PC-3 (cell line): ENCODE data around the gene KEAP1.

ENCODE experiments used
- EZH2 ChIP-seq: fragments of 300-600 bp; sonication (generic); IDR thresholded peaks from one replicate; pipeline ENCODE4 v1.6.1; 2017; ENCODE audit warnings: antibody characterized with exemption, mild to moderate bottlenecking, low read length; ENCODE audit not compliant: unreplicated experiment
- EZH2phosphoT487 ChIP-seq: fragments of 300-600 bp; sonication (generic); IDR thresholded peaks from 2 replicates; pipeline ENCODE4 v1.6.1; 2018; ENCODE audit warnings: mild to moderate bottlenecking, antibody characterized with exemption, low read length, borderline replicate concordance

DNA sequence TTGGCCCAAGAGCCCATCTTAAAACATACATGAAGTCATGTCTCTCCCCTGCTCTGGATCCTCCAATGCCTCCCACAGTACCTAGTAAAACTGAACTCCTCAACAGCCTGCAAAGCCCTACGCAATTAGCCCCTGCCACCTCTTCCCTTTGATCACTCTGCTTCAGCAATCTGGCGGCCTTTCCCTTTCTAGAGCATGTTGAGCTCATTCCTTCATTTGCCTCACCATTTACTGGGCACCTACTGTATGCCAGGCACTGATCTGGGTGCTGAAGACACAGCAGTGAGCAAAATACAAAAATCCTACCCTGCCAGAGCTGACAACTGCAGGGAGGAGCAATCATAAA, 2.9 kb downstream of the KEAP1 start:
- TF ChIP-seq EZH2phosphoT487: no peak
- TF ChIP-seq EZH2: no peak
